OCI-LY1 (cell line): ENCODE results near the gene ERBB4.
"Not testable (repeated sequence)": the region's sequence is repeated elsewhere in the genome, so short reads cannot be mapped to it uniquely, and the experiment has no call there.

Experiments
- H2AFZ ChIP-seq: fragments of 200-600 bp; sonication (generic), shearing (Covaris generic); 2 replicates; pipeline ENCODE4 v1.6.0; 2014; ENCODE audit warnings: antibody characterized with exemption, mild to moderate bottlenecking, low read length
- H3F3A ChIP-seq: fragments of 200-600 bp; sonication (generic), shearing (Covaris generic); 2 replicates; pipeline ENCODE4 v1.6.0; 2014; ENCODE audit warnings: mild to moderate bottlenecking, antibody characterized with exemption, low read length, moderate library complexity; ENCODE audit not compliant: insufficient read depth
- H3K27ac ChIP-seq: fragments of 200-600 bp; sonication (generic); 2 replicates; pipeline ENCODE4 v1.5.1; 2014; ENCODE audit warnings: low read length, mixed run types, mild to moderate bottlenecking, low read depth; ENCODE audit not compliant: poor library complexity, severe bottlenecking
- H3K27me3 ChIP-seq: fragments of 200-600 bp; sonication (generic); 2 replicates; pipeline ENCODE4 v1.6.0; 2014; ENCODE audit warnings: antibody characterized with exemption, mild to moderate bottlenecking, low read length, moderate library complexity; ENCODE audit not compliant: insufficient read depth
- H3K36me3 ChIP-seq: fragments of 200-600 bp; sonication (generic); 2 replicates; pipeline ENCODE4 v1.6.1; 2014; ENCODE audit warnings: mild to moderate bottlenecking, antibody characterized with exemption, low read length, moderate library complexity, mixed read lengths; ENCODE audit not compliant: insufficient read depth
- H3K4me1 ChIP-seq: fragments of 200-600 bp; sonication (generic); 2 replicates; pipeline ENCODE4 v1.5.1; 2014; ENCODE audit warnings: mild to moderate bottlenecking, low read length, moderate library complexity; ENCODE audit not compliant: insufficient read depth, severe bottlenecking
- H3K4me2 ChIP-seq: fragments of 200-600 bp; sonication (generic), shearing (Covaris generic); 2 replicates; pipeline ENCODE4 v1.6.1; 2014; ENCODE audit warnings: low read length
- H3K4me3 ChIP-seq: fragments of 200-600 bp; sonication (generic); 2 replicates; pipeline ENCODE4 v1.5.1; 2014; ENCODE audit warnings: low read length, low read depth, mild to moderate bottlenecking, mixed read lengths; ENCODE audit not compliant: poor library complexity, severe bottlenecking
- H3K79me2 ChIP-seq: fragments of 200-600 bp; shearing (Covaris generic); 2 replicates; pipeline ENCODE4 v1.6.1; 2016; ENCODE audit warnings: mixed run types, low read length, mixed read lengths; ENCODE audit not compliant: insufficient read depth
- H3K9ac ChIP-seq: fragments of 200-600 bp; sonication (generic), shearing (Covaris generic); 2 replicates; pipeline ENCODE4 v1.6.1; 2014; ENCODE audit warnings: mild to moderate bottlenecking, low read length, mixed read lengths
- H3K9me2 ChIP-seq: fragments of 200-600 bp; sonication (generic), shearing (Covaris generic); 2 replicates; pipeline ENCODE4 v1.6.1; 2014; ENCODE audit warnings: low read depth, mild to moderate bottlenecking, low read length, mixed read lengths
- H3K9me3 ChIP-seq: fragments of 200-600 bp; shearing (Covaris generic); 2 replicates; pipeline ENCODE4 v1.6.1; 2014; ENCODE audit warnings: low read length, mixed read lengths
- H4K20me1 ChIP-seq: fragments of 200-600 bp; sonication (generic), shearing (Covaris generic); 2 replicates; pipeline ENCODE4 v1.6.0; 2016; ENCODE audit warnings: mild to moderate bottlenecking, low read length; ENCODE audit not compliant: insufficient read depth
- CTCF ChIP-seq: fragments of 200-600 bp; sonication (generic), shearing (Covaris generic); IDR thresholded peaks from 2 replicates; pipeline ENCODE4 v1.5.1; 2017; ENCODE audit warnings: mild to moderate bottlenecking, antibody characterized with exemption, low read length, moderate library complexity, mixed read lengths
- EZH2 ChIP-seq: fragments of 200-600 bp; sonication (generic), shearing (Covaris generic); IDR thresholded peaks from 2 replicates; pipeline ENCODE4 v1.8.0; 2017; ENCODE audit warnings: borderline replicate concordance, mixed run types, mild to moderate bottlenecking, antibody characterized with exemption, low read length, moderate library complexity, mixed read lengths

ERBB4 gene

GRCh38 chr2:212015588-212015987, 523.0 kb downstream of the ERBB4 start:
- no peaks in the 10 kb centered on the region for H3K79me2 ChIP-seq
- no peaks in the 10 kb centered on the region for H3K36me3 ChIP-seq
- no peak overlapping the region for H3K4me3 ChIP-seq
- H3K27me3 ChIP-seq = no peaks in the 10 kb centered on the region
- peak overlapping the region; percentile 41; the same call in 1 of the 2 replicates for H2AFZ ChIP-seq
- no peaks in the 10 kb centered on the region for H3F3A ChIP-seq
- H3K9ac ChIP-seq = no peak overlapping the region
- H3K9me2 ChIP-seq = no peaks in the 10 kb centered on the region
- no peak overlapping the region for H3K27ac ChIP-seq
- H3K9me3 ChIP-seq = no peaks in the 10 kb centered on the region
- H3K4me2 ChIP-seq = no peak overlapping the region
- H4K20me1 ChIP-seq = no peaks in the 10 kb centered on the region
- TF ChIP-seq EZH2 (no peak), CTCF (no peak)
- H3K4me1 ChIP-seq = peaks cover 9% of the 10 kb centered on the region

GRCh38 chr2:212013626-212014025, 525.0 kb downstream of the ERBB4 start:
- Histone ChIP-seq H3F3A (peaks cover under 1% of the 10 kb centered on the region; the same call in 1 of the 2 replicates), H3K4me3 (no peak overlapping the region), H3K79me2 (no peaks in the 10 kb centered on the region), H3K27ac (no peak overlapping the region), H3K9me2 (no peaks in the 10 kb centered on the region), H3K4me2 (no peak overlapping the region), H3K4me1 (peaks cover 28% of the 10 kb centered on the region), H3K9me3 (no peaks in the 10 kb centered on the region), H2AFZ (peak overlapping the region; percentile 95), H3K36me3 (no peaks in the 10 kb centered on the region), H3K27me3 (no peaks in the 10 kb centered on the region), H3K9ac (no peak overlapping the region), H4K20me1 (no peaks in the 10 kb centered on the region)
- no peak for TF ChIP-seq EZH2
- no peak for TF ChIP-seq CTCF

GRCh38 chr2:212010305-212010704, 528.3 kb downstream of the ERBB4 start:
- not testable (repeated sequence) for H3F3A ChIP-seq, H2AFZ ChIP-seq, H3K9ac ChIP-seq, H3K79me2 ChIP-seq, H3K27me3 ChIP-seq, H3K9me3 ChIP-seq, H3K4me2 ChIP-seq, H3K36me3 ChIP-seq, H4K20me1 ChIP-seq, H3K27ac ChIP-seq, H3K4me3 ChIP-seq, H3K9me2 ChIP-seq
- H3K4me1 ChIP-seq = peaks cover 31% of the 10 kb centered on the region

GRCh38 chr2:212007972-212008371, 530.6 kb downstream of the ERBB4 start:
- Histone ChIP-seq H3K9ac (no peak overlapping the region), H3K4me3 (no peak overlapping the region), H3K27me3 (no peaks in the 10 kb centered on the region), H3K9me2 (no peaks in the 10 kb centered on the region), H3K36me3 (no peaks in the 10 kb centered on the region), H3K4me1 (peaks cover 24% of the 10 kb centered on the region), H3K4me2 (no peak overlapping the region), H3K9me3 (no peaks in the 10 kb centered on the region), H2AFZ (no peak overlapping the region), H4K20me1 (no peaks in the 10 kb centered on the region), H3F3A (peaks cover 6% of the 10 kb centered on the region; the same call in 1 of the 2 replicates), H3K79me2 (no peaks in the 10 kb centered on the region), H3K27ac (no peak overlapping the region)
- TF ChIP-seq CTCF (no peak), EZH2 (no peak)
